Panc1 (cell line): Measurements from ENCODE around the gene KIF7.

Source experiments
- CTCF ChIP-seq: fragments of 450-650 bp; IDR thresholded peaks from 2 replicates; pipeline ENCODE4 v1.5.1; 2017; ENCODE audit warnings: mild to moderate bottlenecking
- POLR2AphosphoS5 ChIP-seq: IDR thresholded peaks from 2 replicates; pipeline ENCODE4 v1.6.1; 2012; ENCODE audit warnings: mild to moderate bottlenecking, low read depth, low read length, moderate library complexity
- SIN3A ChIP-seq: IDR thresholded peaks from 2 replicates; pipeline ENCODE4 v1.6.1; 2012; ENCODE audit warnings: low read depth, mild to moderate bottlenecking, low read length, moderate library complexity, borderline replicate concordance; ENCODE audit not compliant: insufficient read depth

- TF ChIP-seq CTCF, result no peak
- TF ChIP-seq SIN3A, result no peak
- TF ChIP-seq POLR2AphosphoS5, result no peak
Observed at GRCh38 chr15:89659295-89659694, 4.0 kb upstream of the KIF7 start.
